GM12878 (cell line): Measurements from ENCODE around the gene APBB3.

Source experiments
- EED ChIP-seq: sonication (generic); IDR thresholded peaks from 2 replicates; pipeline ENCODE4 v1.6.1; 2016; ENCODE audit warnings: antibody characterized with exemption, low read depth
- MTA3 ChIP-seq: IDR thresholded peaks from 2 replicates; pipeline ENCODE4 v1.6.1; 2012; ENCODE audit warnings: low read length, inconsistent platforms, borderline replicate concordance

GRCh38 chr5:140540227-140540626 lies 24.2 kb downstream of the APBB3 start:
- TF ChIP-seq EED (no peak), MTA3 (no peak)
